Activated CD4-positive, alpha-beta T cell treated with anti-CD3 and anti-CD28 coated beads, Interleukin-2, Interleukin-6, amounts not matched to agents 100 ng/mL and 50 ng/mL, durations not matched to agents 16 hours and 8 hours (primary cell): Measurements from ENCODE around the gene PRSS57.
"Not testable (repeated sequence)": the region's sequence is repeated elsewhere in the genome, so short reads cannot be mapped to it uniquely, and the experiment has no call there.

ENCODE experiments used
- DNase-seq: peaks from one replicate; pipeline ENCODE4 v3.0.0-alpha.2; 2020

PRSS57 gene

DNA sequence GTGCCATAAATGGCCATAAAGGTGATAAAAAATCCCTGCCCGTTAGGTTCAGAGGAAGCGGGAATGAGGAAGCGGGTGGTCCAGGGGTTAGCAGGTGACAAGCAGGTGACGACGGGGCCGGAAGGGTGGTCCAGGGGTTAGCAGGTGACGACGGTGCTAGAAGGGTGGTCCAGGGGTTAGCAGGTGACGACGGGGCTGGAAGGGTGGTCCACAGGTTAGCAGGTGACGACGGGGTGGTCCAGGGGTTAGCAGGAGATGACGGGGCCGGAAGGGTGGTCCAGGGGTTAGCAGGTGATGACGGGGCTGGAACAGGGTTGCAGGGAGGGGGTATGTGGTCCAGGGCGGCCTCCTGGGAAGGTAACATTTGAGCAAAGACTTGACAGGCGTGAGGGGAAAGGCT is 6.3 kb downstream of the PRSS57 start:
- no peak for DNase-seq

DNA sequence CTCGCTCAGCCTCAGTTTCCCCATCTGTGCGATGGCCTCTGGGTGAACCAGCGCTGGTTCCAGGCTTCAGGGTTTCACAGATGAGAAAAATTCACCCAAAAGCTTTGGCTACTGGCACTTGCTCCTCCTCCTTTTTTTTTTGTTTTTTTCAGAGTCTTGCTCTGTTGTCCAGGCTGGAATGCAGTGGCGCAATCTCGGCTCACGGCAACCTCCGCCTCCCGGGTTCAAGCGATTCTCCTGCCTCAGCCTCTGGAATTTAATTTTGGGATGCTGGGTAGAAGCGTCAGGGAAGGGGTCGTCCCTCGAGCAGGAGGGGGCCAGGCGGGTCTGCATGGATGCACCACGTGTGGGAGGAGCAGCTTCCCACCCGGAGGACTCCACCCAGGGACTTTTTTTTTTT is 7.0 kb downstream of the PRSS57 start:
- no peak for DNase-seq

DNA sequence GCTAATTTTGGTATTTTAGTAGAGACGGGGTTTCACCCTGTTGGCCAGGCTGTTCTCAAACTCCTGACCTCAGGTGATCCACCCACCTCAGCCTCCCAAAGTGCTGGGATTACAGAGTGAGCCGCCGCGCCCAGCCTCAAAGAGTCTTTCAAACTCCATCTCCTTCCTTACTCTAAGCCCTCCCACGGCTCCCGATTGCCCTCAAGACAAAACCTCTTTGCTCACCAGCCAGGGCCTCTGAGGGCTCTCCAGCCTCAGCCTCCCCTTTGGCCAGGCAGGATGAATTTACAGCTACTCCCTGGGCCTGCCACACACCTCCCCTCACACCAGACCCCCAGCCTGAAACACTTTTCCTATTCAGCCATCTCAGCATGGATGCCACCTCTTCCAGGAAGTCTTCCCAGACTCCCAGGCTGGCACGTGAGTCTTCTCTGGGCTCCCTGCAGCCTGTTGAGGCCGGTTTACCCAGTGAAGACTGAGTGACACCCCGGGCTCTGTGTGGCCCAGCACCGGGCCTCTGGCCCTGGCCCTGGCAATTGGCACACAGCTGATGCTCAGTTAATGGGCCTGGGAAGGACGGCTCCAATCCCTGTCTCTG is 7.6 kb downstream of the PRSS57 start:
- no peak for DNase-seq

GRCh38 chr19:686589-687297 is 8.5 kb downstream of the PRSS57 start:
- DNase-seq = no peak

- DNase-seq = no peak
Measured at GRCh38 chr19:685454-685931, 9.8 kb downstream of the PRSS57 start.

GRCh38 chr19:682678-683320 is 12.5 kb downstream of the PRSS57 start:
- no peak for DNase-seq

GRCh38 chr19:681029-682019 is 13.9 kb downstream of the PRSS57 start:
- peak; percentile 98 for DNase-seq

- peak; percentile 100 for DNase-seq
Measured at GRCh38 chr19:680287-681028, 14.8 kb downstream of the PRSS57 start.

DNA sequence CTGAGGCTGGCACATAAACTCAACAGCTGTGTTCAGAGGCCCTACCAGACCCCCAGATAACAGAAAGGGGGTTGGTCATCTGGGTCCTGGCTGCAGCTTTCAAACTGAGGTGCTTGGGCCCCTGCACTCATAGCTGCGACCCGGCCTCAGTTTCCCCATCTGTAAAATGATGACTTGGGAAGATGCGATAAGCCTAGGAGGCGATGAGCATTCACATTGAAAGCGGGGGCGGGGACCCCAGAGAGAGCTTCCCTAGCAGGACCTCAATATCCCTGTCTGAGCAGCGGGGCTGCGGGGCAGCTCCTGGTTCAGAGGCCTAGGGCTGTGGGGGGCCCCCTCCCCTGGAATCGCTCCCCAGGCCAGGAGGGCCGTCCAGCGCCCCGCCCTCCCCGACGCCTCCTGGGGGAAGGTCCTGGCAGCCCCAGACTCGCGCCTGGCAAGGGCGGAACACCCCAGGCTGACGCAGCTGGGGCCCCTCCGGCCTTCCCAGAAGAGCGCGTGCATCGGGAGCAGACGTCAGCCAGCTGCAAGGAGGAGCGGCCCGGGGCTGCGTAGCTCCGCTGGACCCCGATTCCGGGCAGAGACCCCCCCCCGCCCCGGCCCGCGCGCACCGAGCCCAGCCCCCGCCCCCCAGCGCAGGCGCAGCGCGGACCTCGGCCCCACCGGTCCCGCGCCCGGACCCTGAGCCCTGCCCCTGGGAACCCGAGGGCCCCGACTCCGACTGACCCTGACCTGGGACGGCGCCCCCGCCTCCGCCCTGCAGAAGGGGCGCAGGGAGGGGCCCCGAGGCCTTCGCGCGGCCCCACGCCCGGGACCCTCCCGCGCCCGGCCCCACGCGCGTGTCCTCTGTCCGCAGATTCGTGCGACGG is 15.6 kb downstream of the PRSS57 start:
- peak; percentile 48 for DNase-seq

GRCh38 chr19:678791-679388 is 16.4 kb downstream of the PRSS57 start:
- DNase-seq = no peak

GRCh38 chr19:677601-678436 is 17.4 kb downstream of the PRSS57 start:
- DNase-seq = no peak

DNA sequence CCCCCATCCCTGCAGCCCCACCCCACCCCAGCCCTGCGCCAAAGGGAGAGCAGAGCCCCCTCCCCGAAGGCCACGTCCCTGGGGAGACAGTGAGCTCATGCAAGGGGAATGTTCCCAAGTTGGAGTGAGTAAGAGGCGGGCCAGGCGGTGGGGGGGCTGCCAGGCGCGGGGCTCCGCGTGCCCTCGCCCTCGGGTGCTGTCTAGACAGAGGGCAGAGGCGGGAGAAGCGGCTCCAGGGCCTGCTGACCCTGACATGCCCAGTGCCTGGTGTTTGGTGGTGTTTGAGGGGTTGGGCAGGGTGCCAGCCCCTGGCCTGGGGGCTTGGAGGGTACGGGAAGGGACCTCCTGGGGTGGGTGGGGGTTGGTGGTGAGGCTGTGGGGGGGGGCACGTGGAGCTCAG is 18.1 kb downstream of the PRSS57 start:
- DNase-seq = no peak

GRCh38 chr19:676339-677105 is 18.7 kb downstream of the PRSS57 start, which contains the start of gene FSTL3:
TSS of gene FSTL3 (plus strand) at chr19:676392. CDS start at chr19:676424, 32 bp downstream.
- no peak for DNase-seq

GRCh38 chr19:676007-676338 is 19.3 kb downstream of the PRSS57 start:
- no peak for DNase-seq

DNA sequence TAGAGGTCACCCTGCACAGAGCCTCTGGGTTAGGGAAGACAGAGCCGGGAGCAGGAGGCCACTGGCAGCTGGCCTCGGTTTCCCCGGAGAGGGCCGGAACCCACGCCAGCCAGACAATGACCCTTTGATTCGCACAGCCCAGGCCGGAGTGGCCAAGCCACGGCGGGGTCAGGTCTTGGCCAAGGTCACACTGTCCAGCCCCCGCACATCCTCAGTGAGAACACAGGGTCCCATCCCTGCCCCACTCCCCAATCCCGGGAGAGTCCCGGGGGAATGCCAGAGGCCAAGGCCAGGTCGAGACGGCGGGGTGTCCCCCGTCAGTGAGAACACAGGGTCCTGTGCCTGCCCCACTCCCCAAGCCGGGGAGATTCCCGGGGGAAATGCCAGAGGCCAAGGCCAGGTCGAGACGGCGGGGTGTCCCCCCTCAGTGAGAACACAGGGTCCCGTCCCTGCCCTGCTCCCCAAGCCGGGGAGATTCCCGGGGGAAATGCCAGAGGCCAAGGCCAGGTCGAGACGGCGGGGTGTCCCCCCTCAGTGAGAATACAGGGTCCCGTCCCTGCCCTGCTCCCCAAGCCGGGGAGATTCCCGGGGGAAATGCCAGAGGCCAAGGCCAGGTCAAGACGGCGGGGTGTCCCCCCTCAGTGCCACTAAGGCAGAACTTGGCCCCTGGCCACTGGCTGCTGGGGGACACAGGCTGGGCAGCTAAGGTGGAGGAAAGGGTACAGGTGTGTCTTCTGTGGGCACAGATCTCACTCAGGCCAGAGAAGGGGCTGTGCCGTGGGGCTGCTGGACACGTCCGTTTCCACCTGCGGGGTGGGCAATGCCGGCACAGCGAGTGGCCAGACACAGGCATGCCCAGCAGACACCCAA is 20.7 kb downstream of the PRSS57 start:
- no peak for DNase-seq

DNA sequence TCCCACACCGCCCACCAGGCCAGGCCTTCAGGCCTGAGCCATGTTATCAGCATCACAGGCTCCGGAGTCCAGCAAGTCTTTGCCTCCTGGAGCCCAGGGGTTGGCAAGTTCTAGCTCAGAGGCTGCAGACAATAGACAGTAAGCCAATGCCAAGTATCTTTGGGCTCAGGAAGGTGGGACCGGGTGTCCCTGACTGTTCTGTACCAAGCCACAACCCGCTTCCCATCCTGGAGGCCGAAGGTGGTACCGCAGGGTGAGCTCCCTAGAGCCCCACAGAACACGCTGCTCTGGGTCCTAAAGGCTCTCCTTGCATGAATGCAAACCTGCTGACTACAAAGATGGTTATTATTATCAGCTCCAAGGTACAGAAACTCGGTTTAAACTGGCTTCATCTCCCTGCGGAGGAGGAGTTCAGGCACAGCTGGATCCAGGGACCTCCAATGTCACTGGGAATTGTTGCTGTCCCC is 24.6 kb downstream of the PRSS57 start:
- no peak for DNase-seq

DNA sequence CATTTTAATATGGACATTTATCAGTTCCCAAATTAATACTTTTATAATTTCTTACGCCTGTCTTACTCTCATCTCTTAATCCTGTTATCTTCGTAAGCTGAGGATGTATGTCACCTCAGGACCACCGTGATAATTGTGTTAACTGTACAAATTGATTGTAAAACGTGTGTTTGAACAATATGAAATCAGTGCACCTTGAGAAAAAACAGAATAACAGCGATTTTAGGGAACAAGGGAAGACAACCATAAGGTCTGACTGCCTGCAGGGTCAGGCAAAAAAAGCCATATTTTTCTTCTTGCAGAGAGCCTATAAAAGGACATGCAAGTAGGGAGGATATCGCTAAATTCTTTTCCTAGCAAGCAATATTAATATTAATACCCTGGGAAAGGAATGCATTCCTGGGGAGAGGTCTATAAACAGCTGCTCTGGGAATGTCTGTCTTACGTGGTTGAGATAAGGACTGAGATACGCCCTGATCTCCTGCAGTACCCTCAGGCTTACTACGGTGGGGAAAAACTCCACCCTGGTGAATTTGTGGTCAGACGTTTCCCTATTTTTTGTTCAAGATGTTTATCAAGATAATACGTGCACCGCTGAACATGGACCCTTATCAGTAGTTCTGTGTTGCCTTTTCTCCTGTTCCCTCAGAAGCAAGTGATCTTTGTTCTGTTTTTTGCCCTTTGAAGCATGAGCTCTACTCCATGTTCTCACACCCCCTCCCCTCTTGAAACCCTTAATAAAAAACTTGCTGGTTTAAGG is 26.4 kb downstream of the PRSS57 start:
- not testable (repeated sequence) for DNase-seq
